ENCODE data around the gene TAF4.

The TAF4 gene

GRCh38 chr20:62065674-62066338, at the start of gene TAF4:
TAF4 (minus strand) TSS chr20:62065881; CDS start chr20:62065810, 71 bp downstream.
- no peak for TF ChIP-seq CTCF (IDR thresholded peaks at IDR 0.05; ENCODE audit: low read depth, low read length)
- peak within 1 kb of the TSS; percentile 57 to 60 for H3K4me3 ChIP-seq (replicated peaks in 1 of 2; ENCODE audit: low read depth in 2 of 2, low read length in 2 of 2)
- DNase-seq (ENCODE audit: low read depth in 2 of 2): peak; percentile 66 to 81

- no peak overlapping the region for H3K4me3 ChIP-seq (replicated peaks in 1 of 2; ENCODE audit: low read depth in 2 of 2, low read length in 2 of 2)
- DNase-seq (ENCODE audit: low read depth in 2 of 2): no peak
- TF ChIP-seq CTCF (IDR thresholded peaks at IDR 0.05; ENCODE audit: low read depth, low read length): no peak
Measured at GRCh38 chr20:62114894-62115293, 49.2 kb upstream of the TAF4 start.

GRCh38 chr20:62112368-62112767, 46.7 kb upstream of the TAF4 start:
- no peak overlapping the region for H3K4me3 ChIP-seq (replicated peaks in 1 of 2; ENCODE audit: low read depth in 2 of 2, low read length in 2 of 2)
- no peak for TF ChIP-seq CTCF (IDR thresholded peaks at IDR 0.05; ENCODE audit: low read depth, low read length)
- DNase-seq (ENCODE audit: low read depth in 2 of 2): no peak

GRCh38 chr20:62111148-62111547, 45.5 kb upstream of the TAF4 start:
- no peak for DNase-seq (ENCODE audit: low read depth in 2 of 2)
- no peak overlapping the region for H3K4me3 ChIP-seq (replicated peaks in 1 of 2; ENCODE audit: low read depth in 2 of 2, low read length in 2 of 2)
- no peak for TF ChIP-seq CTCF (IDR thresholded peaks at IDR 0.05; ENCODE audit: low read depth, low read length)

- DNase-seq (ENCODE audit: low read depth in 2 of 2): no peak
- no peak for TF ChIP-seq CTCF (IDR thresholded peaks at IDR 0.05; ENCODE audit: low read depth, low read length)
- no peak overlapping the region for H3K4me3 ChIP-seq (replicated peaks in 1 of 2; ENCODE audit: low read depth in 2 of 2, low read length in 2 of 2)
Measured at GRCh38 chr20:62105592-62105991, 39.9 kb upstream of the TAF4 start.

GRCh38 chr20:62104791-62105345, 39.2 kb upstream of the TAF4 start:
- peak in 1 of 2 donors; percentile 44 for DNase-seq (ENCODE audit: low read depth in 2 of 2)
- no peak for TF ChIP-seq CTCF (IDR thresholded peaks at IDR 0.05; ENCODE audit: low read depth, low read length)
- H3K4me3 ChIP-seq (replicated peaks in 1 of 2; ENCODE audit: low read depth in 2 of 2, low read length in 2 of 2): no peak overlapping the region

Measured in cardiac fibroblast (primary cell).